Gastrocnemius medialis (tissue), 4 donors: ENCODE measurements around the gene ADD1. TPM values are rescaled to one million over a fixed set of nuclear protein-coding genes. Genes with fewer than 3 reads are reported as not detected.

Source experiments
- ATAC-seq, 2 donors: fragments of 150-250 bp; one replicate each; pipeline ENCODE4 v1.9.1; 2016
- DNase-seq, 2 donors: peaks; one replicate each; pipeline ENCODE4 v3.0.0-alpha.2; 2019
- H3K27ac ChIP-seq, 4 donors: fragments of 200-600 bp; sonication (generic); 1 replicate in 1 of 4; 2 replicates in 3 of 4; pipeline ENCODE4 v1.5.1; 2016 to 2018; ENCODE audit warnings: mild to moderate bottlenecking in 2 of 4, moderate library complexity in 1 of 4
- H3K27me3 ChIP-seq, 3 donors: fragments of 200-600 bp; sonication (generic) in 2 of 3; 1 replicate in 1 of 3; 2 replicates in 2 of 3; pipeline versions ENCODE4 v1.5.1 to v1.6.0; 2016 to 2019; ENCODE audit warnings: mild to moderate bottlenecking in 1 of 3, moderate library complexity in 1 of 3
- H3K36me3 ChIP-seq, 2 donors: fragments of 200-600 bp; sonication (generic) in 1 of 2; one replicate each; pipeline ENCODE4 v1.5.1; 2017 to 2018
- H3K4me1 ChIP-seq, 2 donors: fragments of 200-600 bp; sonication (generic) in 1 of 2; one replicate each; pipeline ENCODE4 v1.5.1; 2016 to 2017; ENCODE audit warnings: mild to moderate bottlenecking in 2 of 2
- H3K4me3 ChIP-seq, 4 donors: fragments of 200-600 bp; sonication (generic) in 3 of 4; 1 replicate in 1 of 4; 2 replicates in 3 of 4; pipeline ENCODE4 v1.5.1; 2016 to 2019; ENCODE audit warnings: mild to moderate bottlenecking in 2 of 4
- H3K9me3 ChIP-seq, 3 donors: fragments of 200-600 bp; sonication (generic) in 2 of 3; 1 replicate in 1 of 3; 2 replicates in 2 of 3; pipeline ENCODE4 v1.5.1; 2016 to 2019
- CTCF ChIP-seq, 5 experiments: fragments of 450-650 bp in 3 of 5; fragments of 200-600 bp in 2 of 5; sonication (generic) in 2 of 5; IDR thresholded peaks in 4 of 5; conservative IDR thresholded peaks in 1 of 5; 1 replicate in 4 of 5; 2 replicates in 1 of 5; pipeline ENCODE4 v1.5.1; 2016 to 2019; ENCODE audit warnings: antibody characterized with exemption in 5 of 5, mild to moderate bottlenecking in 3 of 5, moderate library complexity in 3 of 5
- POLR2A ChIP-seq, 2 donors: fragments of 450-650 bp; IDR thresholded peaks; one replicate each; pipeline ENCODE4 v1.6.1; 2017; ENCODE audit warnings: antibody characterized with exemption in 2 of 2, mild to moderate bottlenecking in 2 of 2, moderate library complexity in 2 of 2
- in situ Hi-C, 4 donors: fragments of 200-750 bp; cut with MboI; loops; one replicate each; pipeline versions ENCODE4 v1.15.0 to v1.8.0; 2017; ENCODE audit warnings: low sequenced_read_pairs in 4 of 4
- intact Hi-C: fragments of 100-400 bp; cut with DNase I; formaldehyde crosslinking; loops from one replicate; pipeline ENCODE4 v1.15.1; 2023; ENCODE audit warnings: low total_unique reads
- total RNA-seq, 4 donors: library from RNA; depleted of rRNA; stranded (reverse); fragments of >200 nt; gene quantifications; one replicate each; pipeline versions ENCODE4 v1.1.0 to v1.2.3, GENCODE V29; 2016

Gene ADD1
- total RNA-seq, 4 donors from 2014 or later, result 144 to 255 (median 178) TPM

GRCh38 chr4:2817701-2818350 is 25.8 kb upstream of the ADD1 start:
- intact Hi-C loops (no loop called here), in situ Hi-C loops (no loop called here)
- Histone ChIP-seq H3K9me3 (no peaks in the 10 kb centered on the region), H3K4me3 (peak overlapping the region; percentile 49 to 56 (median 50)), H3K4me1 (peaks cover 24 to 25% of the 10 kb centered on the region in 2 donors), H3K27ac (no peak overlapping the region), H3K36me3 (no peaks in the 10 kb centered on the region), H3K27me3 (no peaks in the 10 kb centered on the region)
- peak; percentile 36 to 53 for ATAC-seq
- DNase-seq, result no peak
- TF ChIP-seq CTCF (IDR thresholded peaks at IDR 0.05 in 4 of 5, conservative IDR thresholded peaks at IDR 0.05 in 1 of 5), result no peak
- no peak for TF ChIP-seq POLR2A (IDR thresholded peaks at IDR 0.05)

GRCh38 chr4:2818351-2818939 is 25.2 kb upstream of the ADD1 start:
- H3K27me3 ChIP-seq, result no peaks in the 10 kb centered on the region
- in situ Hi-C loops (no loop called here), intact Hi-C loops (no loop called here)
- TF ChIP-seq CTCF (IDR thresholded peaks at IDR 0.05 in 4 of 5, conservative IDR thresholded peaks at IDR 0.05 in 1 of 5) (no peak), POLR2A (IDR thresholded peaks at IDR 0.05) (no peak)
- DNase-seq, result no peak
- H3K9me3 ChIP-seq, result no peaks in the 10 kb centered on the region
- H3K27ac ChIP-seq, result no peak overlapping the region
- H3K4me3 ChIP-seq, result peak overlapping the region; percentile 49 to 56 (median 52)
- H3K4me1 ChIP-seq, result peaks cover 18 to 19% of the 10 kb centered on the region in 2 donors
- ATAC-seq, result peak; percentile 5 to 30
- peaks cover 0 to 5% of the 10 kb centered on the region in 2 donors for H3K36me3 ChIP-seq

GRCh38 chr4:2819244-2820215 is 24.1 kb upstream of the ADD1 start:
- Histone ChIP-seq H3K9me3 (no peaks in the 10 kb centered on the region), H3K27ac (no peak overlapping the region), H3K36me3 (peaks cover 0 to 14% of the 10 kb centered on the region in 2 donors), H3K4me3 (no peak overlapping the region), H3K4me1 (peaks cover 13 to 16% of the 10 kb centered on the region in 2 donors), H3K27me3 (no peaks in the 10 kb centered on the region)
- ATAC-seq, result no peak
- DNase-seq, result no peak
- intact Hi-C loops (no loop called here), in situ Hi-C loops (no loop called here)
- TF ChIP-seq CTCF (IDR thresholded peaks at IDR 0.05 in 4 of 5, conservative IDR thresholded peaks at IDR 0.05 in 1 of 5) (no peak), POLR2A (IDR thresholded peaks at IDR 0.05) (no peak)

GRCh38 chr4:2820216-2820982 is 23.2 kb upstream of the ADD1 start:
- Histone ChIP-seq H3K9me3 (no peaks in the 10 kb centered on the region), H3K4me3 (no peak overlapping the region), H3K36me3 (peaks cover 0 to 23% of the 10 kb centered on the region in 2 donors), H3K27me3 (no peaks in the 10 kb centered on the region), H3K27ac (no peak overlapping the region), H3K4me1 (peaks cover 13 to 16% of the 10 kb centered on the region in 2 donors)
- in situ Hi-C loops, result no loop called here
- ATAC-seq (no peak), DNase-seq (no peak)
- no peak for TF ChIP-seq POLR2A (IDR thresholded peaks at IDR 0.05)
- TF ChIP-seq CTCF (IDR thresholded peaks at IDR 0.05 in 4 of 5, conservative IDR thresholded peaks at IDR 0.05 in 1 of 5), result no peak
- intact Hi-C loops, result no loop called here
